Measurements from ENCODE around the gene GOLGA8H.
A peak's percentile ranks its signal among the peaks of the same experiment; 100 is the strongest.
"Not testable (repeated sequence)": the region's sequence is repeated elsewhere in the genome, so short reads cannot be mapped to it uniquely, and the experiment has no call there.

Gene GOLGA8H

GRCh38 chr15:30603796-30604195, at the start of gene GOLGA8H:
Gene GOLGA8H, plus strand, starts transcription at chr15:30604028. Its CDS starts 98 bp downstream, at chr15:30604126.
- not testable (repeated sequence) for DNase-seq

- DNase-seq, result not testable (repeated sequence)
Measured at GRCh38 chr15:30566949-30567348, 36.9 kb upstream of the GOLGA8H start.

GRCh38 chr15:30573012-30573491, 30.8 kb upstream of the GOLGA8H start:
- not testable (repeated sequence) for DNase-seq

GRCh38 chr15:30579394-30579970, 24.3 kb upstream of the GOLGA8H start:
- not testable (repeated sequence) for DNase-seq

GRCh38 chr15:30580716-30581115, 23.1 kb upstream of the GOLGA8H start:
- DNase-seq, result not testable (repeated sequence)

GRCh38 chr15:30598953-30599352, 4.9 kb upstream of the GOLGA8H start:
- not testable (repeated sequence) for DNase-seq

GRCh38 chr15:30612271-30612670, 8.4 kb downstream of the GOLGA8H start:
- not testable (repeated sequence) for DNase-seq

- not testable (repeated sequence) for DNase-seq
Measured at GRCh38 chr15:30621342-30621741, 17.5 kb downstream of the GOLGA8H start.

- DNase-seq, result not testable (repeated sequence)
Measured at GRCh38 chr15:30625436-30626193, 21.8 kb downstream of the GOLGA8H start, which contains the start of gene ARHGAP11B. Gene ARHGAP11B, plus strand, starts transcription at chr15:30626128.

GRCh38 chr15:30626194-30626565, 22.4 kb downstream of the GOLGA8H start:
- not testable (repeated sequence) for DNase-seq

GRCh38 chr15:30626632-30627031, 22.8 kb downstream of the GOLGA8H start:
- DNase-seq, result not testable (repeated sequence)

- no peak for DNase-seq
Measured at GRCh38 chr15:30650012-30650929, 46.4 kb downstream of the GOLGA8H start.

- peak; percentile 8 to 43 for DNase-seq
Measured at GRCh38 chr15:30661154-30661553, 57.3 kb downstream of the GOLGA8H start.
